ENCODE data around the gene SPESP1. TPM values are rescaled to one million over a fixed set of nuclear protein-coding genes. Genes with fewer than 3 reads are reported as not detected.
A peak's percentile ranks its signal among the peaks of the same experiment; 100 is the strongest.

The SPESP1 gene
- total and polyA plus RNA-seq, 2 donors (not counting 1 experiment from before 2014, with no cell fraction given), result 4.6 to 6.4 TPM

DNA sequence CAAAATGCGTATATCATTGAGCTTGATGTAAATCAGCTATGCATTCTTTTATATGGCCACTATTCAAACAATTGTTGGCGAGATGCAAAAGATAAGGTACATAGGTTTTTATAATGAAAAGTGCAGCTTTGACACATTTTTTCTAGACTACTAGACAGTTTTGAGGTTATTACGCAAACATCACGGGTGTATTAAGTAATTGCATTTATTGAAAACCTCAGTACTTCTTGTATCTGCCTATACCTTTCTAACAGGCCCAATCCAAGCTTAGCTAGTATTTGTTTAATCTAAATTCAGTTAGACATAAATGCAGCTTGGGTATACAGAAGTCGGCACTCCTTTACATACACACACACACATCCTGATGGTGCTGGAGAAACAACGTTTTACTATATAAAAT is 2.7 kb downstream of the SPESP1 start:
- H4K20me1 ChIP-seq (ENCODE audit: control insufficient read depth, extremely low read depth, insufficient read depth, low read length), result no peaks in the 10 kb centered on the region
- TF ChIP-seq, protein P1, sequence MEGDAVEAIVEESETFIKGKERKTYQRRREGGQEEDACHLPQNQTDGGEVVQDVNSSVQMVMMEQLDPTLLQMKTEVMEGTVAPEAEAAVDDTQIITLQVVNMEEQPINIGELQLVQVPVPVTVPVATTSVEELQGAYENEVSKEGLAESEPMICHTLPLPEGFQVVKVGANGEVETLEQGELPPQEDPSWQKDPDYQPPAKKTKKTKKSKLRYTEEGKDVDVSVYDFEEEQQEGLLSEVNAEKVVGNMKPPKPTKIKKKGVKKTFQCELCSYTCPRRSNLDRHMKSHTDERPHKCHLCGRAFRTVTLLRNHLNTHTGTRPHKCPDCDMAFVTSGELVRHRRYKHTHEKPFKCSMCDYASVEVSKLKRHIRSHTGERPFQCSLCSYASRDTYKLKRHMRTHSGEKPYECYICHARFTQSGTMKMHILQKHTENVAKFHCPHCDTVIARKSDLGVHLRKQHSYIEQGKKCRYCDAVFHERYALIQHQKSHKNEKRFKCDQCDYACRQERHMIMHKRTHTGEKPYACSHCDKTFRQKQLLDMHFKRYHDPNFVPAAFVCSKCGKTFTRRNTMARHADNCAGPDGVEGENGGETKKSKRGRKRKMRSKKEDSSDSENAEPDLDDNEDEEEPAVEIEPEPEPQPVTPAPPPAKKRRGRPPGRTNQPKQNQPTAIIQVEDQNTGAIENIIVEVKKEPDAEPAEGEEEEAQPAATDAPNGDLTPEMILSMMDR (conservative IDR thresholded peaks at IDR 0.05 in 1 of 2, IDR thresholded peaks at IDR 0.05 in 1 of 2; ENCODE audit: low read depth in 1 of 2, low read length in 2 of 2), result no peak
- no peak for TF ChIP-seq EZH2 (IDR thresholded peaks at IDR 0.05; ENCODE audit: low read length, missing control alignments)
- no peak overlapping the region for H3K27ac ChIP-seq (ENCODE audit: insufficient read depth, low read length)
- H2AFZ ChIP-seq (ENCODE audit: low read length), result no peak overlapping the region
- H3K9me3 ChIP-seq (ENCODE audit: control insufficient read depth, insufficient read depth, low read depth, low read length), result no peaks in the 10 kb centered on the region
- H3K27me3 ChIP-seq (ENCODE audit: control insufficient read depth, insufficient read depth, low read length), result no peaks in the 10 kb centered on the region
- H3K4me2 ChIP-seq (ENCODE audit: extremely low read depth, insufficient read depth, low read length), result no peak overlapping the region
- no peaks in the 10 kb centered on the region for H3K79me2 ChIP-seq (ENCODE audit: control insufficient read depth, insufficient read depth, low read length)
- H3K9ac ChIP-seq (ENCODE audit: insufficient read depth, low read length), result no peak overlapping the region
- H3K4me3 ChIP-seq (replicated peaks in 1 of 4; ENCODE audit: control extremely low read depth in 1 of 4, insufficient read depth in 1 of 4, low read depth in 3 of 4, low read length in 4 of 4), result no peak overlapping the region
- H3K4me1 ChIP-seq (ENCODE audit: control insufficient read depth, extremely low read depth, insufficient read depth, low read length), result no peaks in the 10 kb centered on the region
- peak in 1 of 2 donors; percentile 2 for DNase-seq (ENCODE audit: low read depth in 2 of 2)
- no peaks in the 10 kb centered on the region for H3K36me3 ChIP-seq (ENCODE audit: control insufficient read depth, insufficient read depth, low read length)

DNA sequence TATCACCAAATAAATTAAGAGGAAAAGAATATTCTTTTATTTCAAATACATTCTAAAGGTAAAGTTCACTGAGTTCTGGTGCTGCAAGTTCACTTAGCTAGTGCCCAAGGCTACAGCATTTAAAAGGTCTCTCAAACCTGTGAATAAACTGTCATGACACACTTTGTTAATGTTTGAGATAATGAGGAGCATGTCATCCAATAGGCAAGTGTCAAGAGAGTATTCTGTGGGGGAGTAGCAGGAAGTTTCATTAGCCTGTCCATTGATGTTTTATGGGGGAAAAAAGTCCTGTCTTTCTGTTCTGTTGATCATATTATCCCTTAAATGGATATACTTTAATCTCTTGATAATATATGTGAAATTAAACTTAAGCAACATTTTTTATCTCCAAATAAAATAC is 4.0 kb downstream of the SPESP1 start:
- Histone ChIP-seq H3K4me2 (ENCODE audit: extremely low read depth, insufficient read depth, low read length) (no peak overlapping the region), H4K20me1 (ENCODE audit: control insufficient read depth, extremely low read depth, insufficient read depth, low read length) (no peaks in the 10 kb centered on the region), H3K27me3 (ENCODE audit: control insufficient read depth, insufficient read depth, low read length) (no peaks in the 10 kb centered on the region), H3K4me3 (replicated peaks in 1 of 4; ENCODE audit: control extremely low read depth in 1 of 4, insufficient read depth in 1 of 4, low read depth in 3 of 4, low read length in 4 of 4) (no peak overlapping the region), H3K36me3 (ENCODE audit: control insufficient read depth, insufficient read depth, low read length) (no peaks in the 10 kb centered on the region), H3K4me1 (ENCODE audit: control insufficient read depth, extremely low read depth, insufficient read depth, low read length) (no peaks in the 10 kb centered on the region), H3K27ac (ENCODE audit: insufficient read depth, low read length) (no peak overlapping the region), H3K9ac (ENCODE audit: insufficient read depth, low read length) (no peak overlapping the region), H3K9me3 (ENCODE audit: control insufficient read depth, insufficient read depth, low read depth, low read length) (no peaks in the 10 kb centered on the region), H3K79me2 (ENCODE audit: control insufficient read depth, insufficient read depth, low read length) (no peaks in the 10 kb centered on the region), H2AFZ (ENCODE audit: low read length) (no peak overlapping the region)
- no peak for DNase-seq (ENCODE audit: low read depth in 2 of 2)
- no peak for TF ChIP-seq EZH2 (IDR thresholded peaks at IDR 0.05; ENCODE audit: low read length, missing control alignments)
- TF ChIP-seq, protein P1 (conservative IDR thresholded peaks at IDR 0.05 in 1 of 2, IDR thresholded peaks at IDR 0.05 in 1 of 2; ENCODE audit: low read depth in 1 of 2, low read length in 2 of 2), result no peak

DNA sequence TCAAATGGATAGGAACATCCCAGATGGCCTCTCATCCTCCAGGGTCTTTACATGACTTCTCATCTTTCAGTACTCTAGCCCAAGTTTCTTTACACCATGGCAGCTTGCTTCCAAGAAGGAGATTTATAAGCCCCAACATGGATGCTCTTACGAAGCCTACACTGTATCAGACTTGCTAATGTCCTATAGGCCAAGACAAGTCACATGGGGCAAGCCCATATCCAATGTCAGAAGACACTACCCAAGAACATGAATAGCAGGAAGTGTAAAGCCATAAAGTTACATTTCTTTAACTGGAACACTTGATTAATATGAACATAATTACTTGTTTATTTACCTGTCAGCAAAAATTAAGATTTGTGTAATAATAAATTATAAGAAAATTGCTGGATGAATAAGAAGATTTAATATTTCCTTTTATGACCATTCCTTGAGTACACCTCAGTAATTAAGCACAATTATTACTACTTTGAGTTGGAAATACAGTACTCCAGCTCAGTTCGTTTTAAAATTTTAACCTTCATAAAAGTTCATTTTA is 5.1 kb downstream of the SPESP1 start:
- no peak overlapping the region for H3K4me2 ChIP-seq (ENCODE audit: extremely low read depth, insufficient read depth, low read length)
- H3K27me3 ChIP-seq (ENCODE audit: control insufficient read depth, insufficient read depth, low read length), result no peaks in the 10 kb centered on the region
- no peaks in the 10 kb centered on the region for H3K36me3 ChIP-seq (ENCODE audit: control insufficient read depth, insufficient read depth, low read length)
- no peaks in the 10 kb centered on the region for H4K20me1 ChIP-seq (ENCODE audit: control insufficient read depth, extremely low read depth, insufficient read depth, low read length)
- H3K4me1 ChIP-seq (ENCODE audit: control insufficient read depth, extremely low read depth, insufficient read depth, low read length), result no peaks in the 10 kb centered on the region
- no peak overlapping the region for H3K9ac ChIP-seq (ENCODE audit: insufficient read depth, low read length)
- H2AFZ ChIP-seq (ENCODE audit: low read length), result no peak overlapping the region
- no peak for TF ChIP-seq EZH2 (IDR thresholded peaks at IDR 0.05; ENCODE audit: low read length, missing control alignments)
- TF ChIP-seq, protein P1 (conservative IDR thresholded peaks at IDR 0.05 in 1 of 2, IDR thresholded peaks at IDR 0.05 in 1 of 2; ENCODE audit: low read depth in 1 of 2, low read length in 2 of 2), result no peak
- DNase-seq (ENCODE audit: low read depth in 2 of 2), result no peak
- H3K9me3 ChIP-seq (ENCODE audit: control insufficient read depth, insufficient read depth, low read depth, low read length), result no peaks in the 10 kb centered on the region
- no peak overlapping the region for H3K27ac ChIP-seq (ENCODE audit: insufficient read depth, low read length)
- no peak overlapping the region for H3K4me3 ChIP-seq (replicated peaks in 1 of 4; ENCODE audit: control extremely low read depth in 1 of 4, insufficient read depth in 1 of 4, low read depth in 3 of 4, low read length in 4 of 4)
- no peaks in the 10 kb centered on the region for H3K79me2 ChIP-seq (ENCODE audit: control insufficient read depth, insufficient read depth, low read length)
